HepG2 (cell line): ENCODE data around the gene SSH3. TPM values are rescaled to one million over a fixed set of nuclear protein-coding genes. Genes with fewer than 3 reads are reported as not detected.

ENCODE experiments used
- AFF4 ChIP-seq: sonication (generic); formaldehyde crosslinking; IDR thresholded peaks from 2 replicates; pipeline ENCODE4 v1.4.0; 2020; ENCODE audit warnings: missing genetic modification reagents
- ARID5B ChIP-seq: IDR thresholded peaks from 2 replicates; pipeline ENCODE4 v1.4.0; 2020; ENCODE audit warnings: mild to moderate bottlenecking, missing genetic modification reagents
- ATF3 ChIP-seq: sonication (generic); formaldehyde crosslinking; IDR thresholded peaks from 2 replicates; pipeline ENCODE4 v1.4.0; 2020; ENCODE audit warnings: missing genetic modification reagents
- BATF2 ChIP-seq: sonication (generic); formaldehyde crosslinking; IDR thresholded peaks from 2 replicates; pipeline ENCODE4 v1.8.0; 2022; ENCODE audit warnings: mild to moderate bottlenecking, missing genetic modification reagents, moderate library complexity
- CCDC6 ChIP-seq: sonication (generic); formaldehyde crosslinking; IDR thresholded peaks from 2 replicates; pipeline ENCODE4 v1.8.1; 2022; ENCODE audit warnings: mild to moderate bottlenecking, missing genetic modification reagents, moderate library complexity
- CENPBD1 ChIP-seq: sonication (generic); formaldehyde crosslinking; IDR thresholded peaks from 2 replicates; pipeline ENCODE4 v1.8.0; 2022; ENCODE audit warnings: missing genetic modification reagents, low read depth, mild to moderate bottlenecking, borderline replicate concordance
- HNRNPK ChIP-seq: fragments of 200-400 bp; formaldehyde crosslinking; IDR thresholded peaks from 2 replicates; pipeline ENCODE4 v1.6.1; 2018; ENCODE audit warnings: low read length, low read depth, moderate library complexity, mild to moderate bottlenecking; ENCODE audit not compliant: poor library complexity, severe bottlenecking
- KAT2B ChIP-seq: fragments of 150-350 bp; IDR thresholded peaks from 2 replicates; pipeline ENCODE4 v1.6.1; 2014; ENCODE audit warnings: low read depth, low read length, borderline replicate concordance
- RXRA ChIP-seq: sonication (generic); formaldehyde crosslinking; IDR thresholded peaks from 2 replicates; pipeline ENCODE4 v1.5.1; 2020; ENCODE audit warnings: missing genetic modification reagents
- TBX2 ChIP-seq: sonication (generic); formaldehyde crosslinking; IDR thresholded peaks from 2 replicates; pipeline ENCODE4 v1.5.0; 2020; ENCODE audit warnings: missing genetic modification reagents, mild to moderate bottlenecking, borderline replicate concordance
- ZBTB42 ChIP-seq: sonication (generic); formaldehyde crosslinking; IDR thresholded peaks from 2 replicates; pipeline ENCODE4 v1.5.0; 2020; ENCODE audit warnings: mild to moderate bottlenecking, missing genetic modification reagents
- ZFP36 ChIP-seq: fragments of 150-350 bp; IDR thresholded peaks from 2 replicates; pipeline ENCODE4 v1.6.1; 2018; ENCODE audit warnings: borderline replicate concordance, low read length, low read depth; ENCODE audit not compliant: partially characterized antibody
- ZFP90 ChIP-seq: sonication (generic); formaldehyde crosslinking; IDR thresholded peaks from 2 replicates; pipeline ENCODE4 v1.8.0; 2022; ENCODE audit warnings: missing genetic modification reagents, mild to moderate bottlenecking, inconsistent platforms, borderline replicate concordance
- ZNF264 ChIP-seq: sonication (generic); formaldehyde crosslinking; IDR thresholded peaks from 2 replicates; pipeline ENCODE4 v1.4.0; 2020; ENCODE audit warnings: missing genetic modification reagents
- ZNF350 ChIP-seq: sonication (generic); formaldehyde crosslinking; IDR thresholded peaks from 2 replicates; pipeline ENCODE4 v1.4.0; 2020; ENCODE audit warnings: mild to moderate bottlenecking, low read depth, missing genetic modification reagents, borderline replicate concordance
- ZSCAN25 ChIP-seq: sonication (generic); formaldehyde crosslinking; IDR thresholded peaks from 2 replicates; pipeline ENCODE4 v1.8.0; 2022; ENCODE audit warnings: mild to moderate bottlenecking, missing genetic modification reagents
- ZSCAN5A ChIP-seq: sonication (generic); formaldehyde crosslinking; IDR thresholded peaks from 2 replicates; pipeline ENCODE4 v1.8.0; 2022; ENCODE audit warnings: mild to moderate bottlenecking, missing genetic modification reagents, borderline replicate concordance
- polyA plus RNA-seq, 8 experiments: library from polyadenylated mRNA; depleted of rRNA in 3 of 8; stranded (reverse) in 7 of 8; unstranded in 1 of 8; fragments of >200 nt; fragmentation: Illumina TruSeq in 4 of 8; extraction: Trizol in 4 of 8; gene quantifications; 2 replicates each; pipeline versions ENCODE4 v1.2.1 to v1.2.3, GENCODE V29; 2011 to 2016; ENCODE audit warnings: low read depth in 4 of 8, missing spikeins in 1 of 8, mixed read lengths in 1 of 8; ENCODE audit not compliant: insufficient read depth in 1 of 8
- total RNA-seq, 5 experiments: library from RNA; depleted of rRNA; stranded (reverse); fragments of >200 nt; fragmentation: Illumina TruSeq; extraction: Trizol; gene quantifications; 2 replicates each; pipeline ENCODE4 v1.2.3, GENCODE V29; 2016; ENCODE audit warnings: low read depth in 1 of 5

The SSH3 gene
- total and polyA plus RNA-seq, 2 of the 13 experiments (the other 11 are each of a cell fraction or from before 2014, with no cell fraction given), result 12.4 to 18.8 TPM

GRCh38 chr11:67288452-67289225 is 14.7 kb upstream of the SSH3 start (continued):
- TF ChIP-seq CENPBD1 (CRISPR knock-in tag) (no peak), ZSCAN25 (CRISPR knock-in tag) (peak; percentile 37; the same call in 1 of the 2 replicates), AFF4 (CRISPR knock-in tag) (peak; percentile 49; the same call in 1 of the 2 replicates), RXRA (CRISPR knock-in tag) (peak; percentile 60), ZNF264 (0 out of 2 replicates have a peak, but pooled peaks have one; percentile 53), BATF2 (CRISPR knock-in tag) (0 out of 2 replicates have a peak, but pooled peaks have one; percentile 68), ZNF350 (CRISPR knock-in tag) (peak; percentile 94), TBX2 (CRISPR knock-in tag) (peak; percentile 84), ARID5B (CRISPR knock-in tag) (peak; percentile 35; the same call in 1 of the 2 replicates), ZFP90 (CRISPR knock-in tag) (peak; percentile 83; the same call in 1 of the 2 replicates), ATF3 (CRISPR knock-in tag) (no peak), ZBTB42 (0 out of 2 replicates have a peak, but pooled peaks have one; percentile 61), KAT2B (no peak), ZFP36 (no peak), CCDC6 (peak; percentile 53), HNRNPK (peak; percentile 76), ZSCAN5A (CRISPR knock-in tag) (peak; percentile 86)
